ENCODE data around the gene FCAMR.

The FCAMR gene

DNA sequence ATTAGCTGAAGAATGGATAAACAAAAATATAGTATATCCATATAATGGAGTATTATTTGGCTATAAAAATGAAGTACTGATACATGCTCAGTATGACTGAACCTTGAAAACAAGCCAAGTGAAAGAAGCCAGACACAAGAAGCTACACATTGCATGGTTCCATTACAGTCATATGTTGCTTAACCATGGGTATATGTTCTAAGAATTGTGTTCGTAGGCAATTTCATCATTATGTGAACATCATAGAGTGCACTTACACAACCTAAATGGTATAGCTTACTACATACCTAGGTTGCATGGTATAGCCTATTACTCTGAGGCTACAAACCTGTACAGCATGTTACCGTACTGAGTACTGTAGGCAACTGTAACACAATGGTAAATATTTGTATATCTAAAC, 28.6 kb upstream of the FCAMR start:
- DNase-seq (ENCODE audit: low read depth, low spot score): no peak

DNA sequence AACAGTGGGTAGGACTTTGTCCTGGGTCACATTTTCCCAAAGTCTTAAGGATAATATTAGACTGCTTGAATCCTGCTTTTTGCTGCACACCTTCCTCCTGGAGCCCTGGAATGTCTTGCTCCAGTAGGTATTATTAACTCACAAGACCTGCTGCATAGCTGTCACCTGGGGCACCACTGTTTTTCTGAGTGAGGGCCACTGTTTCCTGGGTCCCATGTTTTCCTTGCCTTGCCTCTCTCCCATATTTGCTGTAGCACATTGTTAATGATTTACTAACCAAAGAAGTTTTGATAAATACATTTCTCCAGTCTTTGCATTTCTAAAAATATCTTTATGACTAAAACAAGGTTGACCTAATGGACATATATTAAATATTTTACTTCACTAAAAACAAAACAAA, 22.5 kb upstream of the FCAMR start:
- DNase-seq (ENCODE audit: low read depth, low spot score): no peak

DNA sequence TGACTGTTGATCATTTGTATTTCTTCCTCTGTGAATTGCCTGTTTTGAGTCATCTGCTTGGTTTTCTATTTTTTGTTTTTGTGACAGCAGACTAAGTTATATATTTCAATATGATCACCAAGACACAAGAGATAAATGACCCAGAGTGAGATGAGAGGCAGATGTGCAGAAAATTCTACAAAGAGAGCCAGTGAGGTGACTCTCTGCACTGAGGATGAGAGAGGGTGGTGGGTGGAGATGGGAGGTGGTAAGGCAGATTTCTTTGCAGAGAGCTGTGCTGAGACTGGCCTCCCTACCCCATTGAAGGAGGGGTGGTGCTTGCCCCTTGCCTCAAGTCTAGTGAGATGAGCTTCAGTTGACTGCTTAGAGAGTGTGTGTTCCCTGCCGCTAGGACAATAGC, 17.6 kb upstream of the FCAMR start:
- DNase-seq (ENCODE audit: low read depth, low spot score): no peak

DNA sequence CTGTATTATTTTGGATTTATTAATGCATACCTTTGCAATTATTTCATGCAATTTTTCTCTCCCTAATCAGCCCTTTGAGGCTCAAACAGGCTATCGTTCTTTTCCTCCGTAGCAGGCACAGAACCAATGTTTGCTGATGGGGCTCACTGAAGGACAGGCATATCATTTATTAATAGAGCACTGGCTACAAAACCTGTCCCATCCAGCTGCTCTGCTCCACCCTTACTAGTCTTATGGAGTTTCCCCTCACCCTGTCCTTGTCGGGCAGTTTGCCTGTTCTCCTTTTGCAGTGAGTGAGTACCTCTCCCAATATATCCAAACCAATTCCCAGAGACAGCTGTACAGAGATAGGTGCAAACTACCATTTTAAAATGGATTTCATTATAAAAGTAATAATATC, 16.6 kb upstream of the FCAMR start:
- no peak for DNase-seq (ENCODE audit: low read depth, low spot score)

DNA sequence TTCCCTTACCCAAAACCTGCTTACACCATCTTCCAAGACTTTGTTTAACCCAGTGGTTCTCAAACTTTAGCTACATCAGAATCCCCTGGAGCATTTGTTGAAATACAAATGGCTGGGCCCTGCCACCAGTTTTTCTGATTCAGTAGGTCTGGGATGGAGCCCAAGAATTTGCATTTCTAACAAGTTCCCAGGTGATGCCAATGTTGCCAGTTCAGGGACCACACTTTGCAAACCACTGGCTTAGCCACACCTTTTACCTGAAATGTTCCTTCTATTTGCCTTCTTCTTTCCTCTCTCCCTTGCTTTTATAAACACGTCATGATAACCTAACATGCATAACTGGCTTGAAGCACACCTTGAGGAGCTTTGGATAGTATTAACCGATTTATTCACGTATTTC, 16.1 kb upstream of the FCAMR start:
- DNase-seq (ENCODE audit: low read depth, low spot score): no peak

DNA sequence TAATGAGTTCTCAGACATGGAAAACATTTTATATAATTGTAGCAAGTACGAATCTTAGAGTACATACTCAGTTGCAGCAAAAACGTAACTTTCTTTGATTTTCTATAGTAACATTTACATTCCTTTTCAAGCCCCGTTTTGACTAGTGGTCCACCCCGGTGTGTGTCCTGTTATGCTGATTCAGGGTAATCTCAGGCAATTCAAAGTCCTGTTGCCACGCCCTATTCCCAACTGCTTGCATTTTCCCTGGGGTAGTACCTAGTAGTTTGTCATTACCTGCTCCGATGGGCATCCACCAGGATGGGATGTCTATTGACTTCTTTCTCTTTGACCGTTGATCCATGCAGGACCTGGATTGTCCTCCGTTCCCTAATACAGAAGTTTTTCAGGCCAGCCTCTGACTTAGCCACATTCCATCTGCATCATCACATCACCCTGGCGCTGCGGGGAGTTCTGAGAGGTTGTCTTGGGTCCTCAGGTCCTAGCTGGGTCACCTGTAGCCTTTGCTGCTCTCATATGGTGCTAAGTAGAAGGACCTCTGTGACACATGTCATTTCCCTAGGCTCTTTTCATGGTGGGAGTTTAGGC, 15.0 kb upstream of the FCAMR start:
- DNase-seq (ENCODE audit: low read depth, low spot score): no peak

DNA sequence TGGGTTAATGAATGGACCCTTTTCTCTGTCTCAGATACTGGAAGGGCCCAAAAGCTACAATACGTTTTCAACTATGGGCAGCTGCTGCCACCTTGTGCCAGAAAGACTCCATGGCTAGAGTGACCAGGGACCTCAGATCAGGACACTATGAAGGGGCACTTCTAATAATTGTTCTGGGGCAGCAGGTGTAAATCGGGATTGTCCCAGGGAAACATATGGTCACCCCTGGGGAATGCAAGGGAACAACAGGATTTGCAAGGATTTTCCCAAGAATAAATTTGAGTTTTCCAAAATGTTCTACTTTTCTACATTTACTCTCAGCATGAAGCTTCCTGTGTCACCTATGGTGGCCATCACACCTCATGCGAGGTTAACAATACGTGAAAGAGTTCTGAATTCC, 12.0 kb upstream of the FCAMR start:
- DNase-seq (ENCODE audit: low read depth, low spot score): no peak

DNA sequence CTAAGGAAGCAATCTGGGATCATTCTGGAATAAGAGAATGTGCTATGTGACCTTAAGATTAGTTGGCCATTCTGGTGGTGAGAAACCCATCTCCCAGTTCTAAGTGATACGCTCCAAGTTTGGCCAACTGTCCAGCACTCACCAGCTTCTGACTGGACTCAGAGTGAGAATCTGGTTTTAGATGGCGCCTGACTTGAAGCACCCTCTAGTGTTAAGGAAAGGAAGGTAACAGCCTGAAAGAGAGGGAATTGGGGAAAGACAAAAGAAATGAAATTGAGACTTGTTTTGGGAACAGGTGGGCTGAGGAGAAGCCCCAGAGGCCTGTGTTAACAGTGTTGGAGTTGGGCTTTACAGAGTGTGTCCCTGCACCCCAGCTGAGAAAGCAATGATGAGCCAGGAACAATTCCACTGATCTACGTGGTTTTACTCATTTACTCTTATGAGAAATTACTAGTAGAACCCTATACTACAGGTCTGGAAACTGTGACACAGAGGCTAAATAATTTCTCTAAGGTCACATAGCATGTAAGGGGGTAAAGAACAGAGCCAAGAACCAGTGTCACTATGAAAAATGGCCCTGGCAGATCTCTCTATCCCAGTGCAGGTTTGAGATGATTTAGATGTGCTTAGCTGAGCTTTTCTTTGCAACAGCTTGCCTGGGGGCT, 9.3 kb upstream of the FCAMR start:
- DNase-seq (ENCODE audit: low read depth, low spot score): no peak

DNA sequence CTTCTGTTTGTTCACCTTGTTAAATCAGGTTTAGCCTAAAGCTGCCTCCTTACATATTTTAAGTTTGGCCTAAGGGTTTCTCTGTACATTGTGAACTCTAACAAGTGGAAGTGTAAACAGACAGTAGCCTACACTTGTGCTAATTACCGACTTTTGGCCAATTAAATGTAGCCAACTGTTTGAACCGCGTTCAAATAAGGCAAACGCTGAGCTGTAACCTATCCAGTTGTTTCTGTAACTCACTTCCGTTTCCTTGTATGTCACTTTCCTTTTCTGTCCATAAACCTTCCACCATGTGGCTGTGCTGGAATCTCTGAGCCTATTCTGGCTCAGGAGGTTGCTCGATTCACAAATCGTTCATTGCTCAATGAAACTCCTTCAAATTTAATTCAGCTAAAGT, 8.0 kb upstream of the FCAMR start:
- DNase-seq (ENCODE audit: low read depth, low spot score): no peak

DNA sequence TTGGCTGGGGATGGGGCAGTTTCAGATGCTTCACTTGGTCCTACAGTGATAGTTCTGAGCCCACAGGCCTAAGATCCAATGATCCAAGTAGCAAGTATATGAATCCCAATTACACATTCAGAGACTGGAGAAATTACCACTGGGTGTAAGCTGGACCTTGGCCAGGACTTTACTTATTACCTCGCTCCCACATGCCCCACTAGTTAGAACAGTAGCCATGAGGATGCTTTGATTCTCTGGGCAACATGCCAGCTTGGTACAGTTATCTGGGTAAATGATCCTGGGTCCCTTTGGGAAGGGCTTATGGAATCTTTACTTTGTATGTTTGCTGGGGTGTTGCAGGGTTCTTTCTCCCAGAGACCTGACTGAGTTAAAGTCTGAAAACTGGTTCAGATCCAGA, 5.0 kb upstream of the FCAMR start:
- no peak for DNase-seq (ENCODE audit: low read depth, low spot score)

DNA sequence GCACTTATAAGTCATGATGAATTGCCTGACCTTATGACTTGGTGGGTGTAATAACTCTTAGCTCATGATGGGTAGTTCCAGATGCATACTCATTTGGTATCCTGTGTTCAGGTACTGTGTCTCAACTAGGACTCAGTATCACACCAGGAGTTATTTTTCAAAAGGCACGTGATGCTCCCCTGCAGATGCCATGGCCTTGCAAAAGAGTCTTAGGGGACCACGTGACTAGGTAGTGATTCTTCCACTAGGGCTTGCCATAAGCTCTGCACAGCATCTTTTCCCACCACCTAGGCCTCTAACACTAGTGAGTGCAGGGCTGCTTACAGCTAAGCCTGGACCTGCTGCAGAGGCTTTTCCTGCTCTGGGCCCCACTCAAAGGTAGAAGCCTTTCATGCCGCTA, 3.9 kb upstream of the FCAMR start:
- no peak for DNase-seq (ENCODE audit: low read depth, low spot score)

DNA sequence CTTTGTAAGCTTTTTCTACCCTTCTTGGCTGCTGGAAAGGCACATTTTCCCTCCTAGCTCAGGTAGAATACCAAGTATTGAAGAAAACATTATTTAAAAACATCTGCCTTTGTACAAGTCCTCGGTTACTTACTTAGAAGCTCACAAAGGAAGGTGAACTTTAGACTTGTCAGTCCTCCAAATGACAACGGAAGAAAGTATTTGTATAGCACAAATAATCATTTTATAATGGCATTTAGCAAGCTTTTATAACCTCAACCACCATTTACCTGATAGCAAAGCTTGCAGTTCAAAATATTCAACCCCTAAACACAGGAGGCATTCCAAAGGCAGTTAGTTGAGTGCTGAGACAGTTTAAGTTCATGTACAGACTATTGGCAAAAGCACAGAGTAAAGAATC, 2.5 kb upstream of the FCAMR start:
- no peak for DNase-seq (ENCODE audit: low read depth, low spot score)

DNA sequence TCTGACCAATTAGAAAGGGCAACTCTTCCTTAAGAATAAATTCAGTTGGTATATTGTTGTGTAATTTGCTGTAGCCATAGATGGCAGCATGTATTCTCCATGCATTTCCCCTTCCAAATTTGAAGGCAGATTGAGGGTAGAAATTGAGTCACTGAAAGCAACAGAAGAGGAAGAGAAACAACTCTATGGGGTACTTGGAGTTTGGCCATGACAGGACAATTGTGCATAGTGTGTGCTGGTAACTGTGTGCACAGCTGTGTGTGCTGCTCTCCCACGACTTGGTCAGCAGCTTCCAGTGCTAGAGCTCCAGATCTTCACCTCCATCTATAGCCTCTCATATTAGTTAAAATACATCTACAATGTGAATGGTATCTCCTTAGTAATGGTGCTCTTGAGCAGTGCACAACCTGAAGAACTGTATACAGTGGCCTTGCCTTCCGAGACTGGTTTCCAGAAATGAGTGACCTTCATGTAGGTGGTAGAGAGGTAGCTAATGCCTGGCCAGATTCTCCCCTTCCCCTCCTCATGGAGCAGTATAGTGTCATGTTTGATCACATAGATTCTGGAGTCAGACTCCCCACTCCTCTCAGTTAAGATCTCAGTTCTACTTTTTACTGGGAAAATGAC, 882 bp upstream of the FCAMR start:
- no peak for DNase-seq (ENCODE audit: low read depth, low spot score)

DNA sequence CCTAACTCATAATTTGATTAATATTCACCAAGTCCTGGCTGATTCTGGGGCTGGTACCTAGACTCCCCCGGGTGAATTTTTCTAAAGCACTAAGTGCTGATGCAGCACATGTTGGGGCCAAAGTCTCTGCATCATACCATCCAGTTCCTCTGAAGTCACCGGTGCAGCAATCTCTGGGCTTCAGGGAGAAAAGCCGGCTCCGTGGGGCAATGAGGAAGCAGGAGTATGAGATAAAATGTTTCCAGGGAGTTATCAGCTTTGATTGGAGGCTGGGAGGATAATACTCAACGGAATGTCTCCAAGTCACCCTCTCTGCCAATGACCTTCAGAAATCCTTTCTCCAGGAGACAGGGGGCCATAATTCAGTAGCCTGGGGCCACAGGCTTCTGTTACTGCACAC, 1.2 kb downstream of the FCAMR start:
- DNase-seq (ENCODE audit: low read depth, low spot score): no peak

DNA sequence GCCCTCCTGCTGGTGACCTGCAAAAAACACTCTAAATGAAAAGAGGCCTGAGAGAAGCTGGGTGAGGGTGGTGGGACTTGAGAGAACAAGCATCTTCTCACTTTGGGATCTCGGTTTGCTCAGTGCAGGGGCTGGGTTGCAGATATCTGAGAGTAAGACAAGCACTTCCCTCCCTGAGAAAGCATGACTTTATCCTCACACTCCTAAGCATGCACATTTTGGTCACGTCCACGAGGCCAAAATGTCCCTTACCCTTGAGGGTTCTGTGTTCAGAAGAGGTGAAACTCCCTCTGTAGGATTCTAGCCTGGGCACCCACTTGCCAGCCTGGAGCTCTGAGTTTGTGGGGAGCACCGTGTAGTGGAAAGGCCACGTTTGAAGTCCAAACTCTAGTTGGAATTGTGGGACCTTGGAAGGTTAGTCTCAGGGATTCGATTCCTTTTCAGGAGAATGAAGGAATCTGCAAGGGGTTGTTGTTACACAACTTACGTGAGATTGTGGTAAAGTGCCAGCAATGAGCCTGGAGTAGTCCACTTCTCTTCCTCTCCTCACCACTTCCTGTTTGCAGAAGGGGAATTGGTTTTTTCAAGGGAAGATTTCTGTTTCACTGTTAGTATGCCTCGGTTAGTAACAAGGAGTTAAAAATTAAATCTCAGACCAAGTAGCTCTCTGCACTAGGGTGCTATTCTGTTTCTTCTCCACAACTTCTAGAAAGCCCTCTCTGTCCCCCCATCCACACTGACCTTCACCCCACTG, 3.0 kb downstream of the FCAMR start:
- DNase-seq (ENCODE audit: low read depth, low spot score): no peak

DNA sequence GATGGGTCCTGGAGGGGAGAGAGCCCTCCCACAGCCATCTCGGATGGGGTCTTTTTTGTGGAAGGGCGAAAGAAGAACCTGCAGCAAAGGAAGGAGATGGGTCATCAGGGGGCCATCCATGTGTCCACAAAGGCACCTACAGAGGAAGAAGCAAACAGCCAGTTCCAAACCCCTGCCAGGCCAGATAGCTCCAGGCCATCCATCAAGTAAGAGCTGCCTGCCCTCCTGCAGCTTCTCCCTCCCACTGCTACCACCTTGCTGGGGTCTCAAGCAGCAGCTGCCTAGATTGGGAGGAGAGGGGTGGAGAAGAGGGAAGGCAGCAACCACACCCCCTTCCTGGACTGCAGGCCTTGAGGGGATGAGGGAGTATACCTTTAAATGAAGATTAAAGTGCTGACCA, 4.5 kb downstream of the FCAMR start:
- DNase-seq (ENCODE audit: low read depth, low spot score): no peak

DNA sequence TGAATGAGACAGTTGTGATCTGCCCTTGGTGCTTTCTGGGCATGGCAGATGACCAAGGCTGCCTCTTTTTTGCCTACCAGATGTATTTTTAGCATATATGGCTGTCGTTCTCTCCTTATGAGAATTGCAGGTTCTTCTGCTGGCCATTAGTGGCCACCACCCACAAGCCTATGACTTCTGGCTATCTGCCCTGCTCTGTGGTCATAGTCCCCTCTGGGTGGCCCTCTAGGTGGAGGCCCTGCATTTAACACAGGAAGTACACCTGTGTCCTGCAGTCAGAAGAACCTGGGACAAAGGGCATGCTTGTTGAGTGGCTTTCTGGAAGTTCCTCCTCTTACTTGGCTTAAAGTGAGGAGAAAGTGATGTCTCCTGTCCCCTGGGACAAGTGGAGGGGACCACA, 6.5 kb downstream of the FCAMR start:
- DNase-seq (ENCODE audit: low read depth, low spot score): no peak

DNA sequence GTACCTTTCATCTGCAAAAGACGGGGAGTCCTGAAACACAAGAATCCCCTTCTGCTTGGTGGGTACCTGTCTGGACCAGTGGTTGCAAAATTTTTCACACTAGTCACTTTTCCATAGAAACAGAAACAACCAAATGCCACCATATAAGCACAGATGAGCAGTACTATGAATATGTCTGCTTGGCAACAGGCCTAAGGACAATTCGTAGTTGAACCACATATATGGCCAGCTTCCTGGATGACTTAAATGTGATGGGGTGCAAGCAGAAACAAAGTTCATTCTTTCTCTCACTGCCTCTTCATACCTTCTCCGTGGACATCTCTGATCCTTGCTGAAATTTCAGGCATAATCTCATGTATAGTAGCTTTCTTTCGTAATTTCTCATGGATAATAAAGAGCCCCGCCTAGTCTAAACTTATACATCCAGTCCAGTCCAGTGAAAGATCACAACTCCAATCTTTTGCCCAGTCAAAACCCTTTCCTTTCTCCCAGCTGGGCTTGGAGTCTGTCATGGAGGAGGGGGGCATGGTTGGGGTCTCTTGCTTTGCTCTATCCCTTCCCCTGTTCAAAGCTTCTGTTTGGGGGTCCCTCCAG, 7.0 kb downstream of the FCAMR start:
- no peak for DNase-seq (ENCODE audit: low read depth, low spot score)

DNA sequence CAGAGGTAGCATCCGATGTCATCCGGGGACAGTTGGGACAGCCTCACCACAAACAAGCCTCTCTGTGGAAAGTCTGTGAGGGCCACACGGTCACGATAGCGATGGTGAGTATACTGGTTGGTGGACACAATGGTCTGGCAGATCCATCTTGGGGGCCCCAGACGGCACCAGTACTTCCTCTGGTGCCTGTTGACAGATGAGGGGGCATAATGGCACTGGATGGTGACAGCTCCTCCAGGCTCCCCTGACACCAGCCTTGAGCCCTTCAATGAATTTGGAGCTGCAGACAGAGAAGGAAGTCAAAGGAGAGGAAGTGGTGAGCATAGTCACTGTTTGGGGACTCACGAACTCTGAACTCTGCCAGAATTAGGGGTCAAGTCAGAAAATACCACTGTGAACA, 8.0 kb downstream of the FCAMR start:
- DNase-seq (ENCODE audit: low read depth, low spot score): no peak

DNA sequence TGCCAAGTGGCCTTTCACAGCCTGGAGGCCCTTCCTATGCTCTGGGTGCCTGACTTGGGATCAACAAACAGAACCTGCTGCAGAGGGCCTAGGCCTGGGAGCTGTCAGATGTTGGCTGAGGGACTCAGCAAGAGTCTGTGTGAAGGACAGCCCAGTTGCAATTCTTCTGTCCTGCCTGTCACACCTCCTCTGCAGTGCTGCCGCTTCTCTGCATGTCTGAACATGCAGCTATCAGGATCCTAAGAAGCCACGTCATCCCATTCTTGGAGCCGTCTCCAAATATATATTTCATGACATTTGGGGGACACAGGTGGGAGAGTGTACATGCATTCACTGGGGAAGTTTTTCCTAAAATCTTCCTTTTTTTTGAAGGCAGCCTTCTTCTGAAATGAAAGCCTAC, 8.6 kb downstream of the FCAMR start:
- no peak for DNase-seq (ENCODE audit: low read depth, low spot score)

DNA sequence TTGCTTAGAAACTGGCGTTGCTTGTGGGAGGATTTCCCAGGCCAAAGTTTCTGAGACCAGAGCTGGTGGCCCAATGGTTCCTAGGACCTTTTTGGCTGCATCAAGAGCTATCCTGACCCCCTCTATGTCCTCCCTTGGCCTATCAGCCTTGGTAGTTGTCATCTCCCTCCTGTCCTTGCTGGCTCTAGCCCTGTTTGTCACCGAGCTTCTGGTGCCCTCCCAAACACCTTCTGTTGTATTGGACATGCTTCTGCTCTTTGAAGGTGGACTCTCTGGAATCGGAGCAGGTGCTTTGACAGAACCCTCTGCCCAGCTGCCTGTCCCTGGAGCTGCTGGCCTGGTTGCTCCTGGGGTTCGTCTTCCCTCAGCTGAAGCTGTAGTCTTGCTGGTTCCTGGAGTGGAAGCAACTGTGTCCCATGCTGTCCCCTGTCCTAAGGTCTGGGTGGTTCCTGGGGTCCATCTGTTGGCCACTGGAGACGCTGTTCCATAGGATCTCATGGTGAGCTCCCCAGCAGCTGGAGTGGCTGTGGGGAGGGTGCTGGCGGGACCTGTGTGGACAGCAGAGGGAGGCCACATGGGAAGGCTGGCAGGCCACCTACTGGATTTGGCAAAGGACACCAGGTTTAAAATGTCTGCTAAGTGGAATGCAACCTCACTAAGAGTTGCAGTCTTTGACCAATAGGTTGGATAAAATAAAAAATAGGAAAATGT, 9.4 kb downstream of the FCAMR start:
- DNase-seq (ENCODE audit: low read depth, low spot score): no peak

DNA sequence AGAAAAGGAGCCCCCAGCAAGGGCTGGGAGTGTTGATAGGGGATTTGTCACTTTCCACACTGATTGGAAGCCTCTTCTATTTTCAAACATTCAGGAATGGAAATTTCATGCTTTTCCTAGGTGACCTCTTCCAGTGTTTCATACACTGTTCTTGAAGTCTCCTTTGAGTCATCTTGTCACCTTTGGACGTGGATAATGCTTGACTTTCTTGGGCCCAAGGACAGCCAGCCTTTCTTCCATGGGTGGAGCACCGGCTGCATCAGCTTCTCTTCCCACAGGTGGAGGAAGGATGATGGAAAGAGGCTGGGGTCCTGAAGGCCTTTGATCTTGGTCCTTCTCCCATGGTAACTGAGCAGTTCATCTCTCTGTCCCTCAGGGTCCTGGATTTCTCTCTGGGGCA, 12.1 kb downstream of the FCAMR start:
- no peak for DNase-seq (ENCODE audit: low read depth, low spot score)

Data from smooth muscle cell of the brain vasculature (primary cell).